GM12874 (cell line): ENCODE measurements around the gene TEKT1.

Source experiments
- CTCF ChIP-seq: IDR thresholded peaks from 2 replicates; pipeline ENCODE4 v1.5.1; 2011; ENCODE audit warnings: low read depth, mild to moderate bottlenecking, control low read depth, low read length, moderate library complexity; ENCODE audit not compliant: insufficient read depth

The TEKT1 gene

GRCh38 chr17:6818938-6819337, 12.6 kb downstream of the TEKT1 start:
- no peak for TF ChIP-seq CTCF

GRCh38 chr17:6815775-6816174, 15.8 kb downstream of the TEKT1 start:
- TF ChIP-seq CTCF, result no peak

- no peak for TF ChIP-seq CTCF
Observed at GRCh38 chr17:6812295-6812694, 19.2 kb downstream of the TEKT1 start.

GRCh38 chr17:6811510-6811909, 20.0 kb downstream of the TEKT1 start:
- no peak for TF ChIP-seq CTCF

GRCh38 chr17:6800422-6801027, 31.0 kb downstream of the TEKT1 start:
- TF ChIP-seq CTCF, result no peak

- TF ChIP-seq CTCF, result no peak
Observed at GRCh38 chr17:6799738-6800137, 31.8 kb downstream of the TEKT1 start.

GRCh38 chr17:6797718-6798351, 33.7 kb downstream of the TEKT1 start:
- no peak for TF ChIP-seq CTCF
